IMR-90 (cell line): ENCODE data around the gene NPAS3.

ENCODE experiments used
- CTCF ChIP-seq: conservative IDR thresholded peaks from 2 replicates; pipeline ENCODE4 v1.5.1; 2012; ENCODE audit warnings: mild to moderate bottlenecking, low read depth, low read length, improper control_type of control experiment
- POLR2A ChIP-seq: IDR thresholded peaks from 2 replicates; pipeline ENCODE4 v1.6.1; 2012; ENCODE audit warnings: mild to moderate bottlenecking, low read depth, low read length
- RCOR1 ChIP-seq: IDR thresholded peaks from 2 replicates; pipeline ENCODE4 v1.6.1; 2012; ENCODE audit warnings: mild to moderate bottlenecking, low read length, improper control_type of control experiment; ENCODE audit not compliant: insufficient replicate concordance
- RFX5 ChIP-seq: IDR thresholded peaks from 2 replicates; pipeline ENCODE4 v1.8.0; 2012; ENCODE audit warnings: low read depth, mild to moderate bottlenecking, low read length, moderate library complexity

- no peak for TF ChIP-seq CTCF
- no peak for TF ChIP-seq RCOR1
- TF ChIP-seq RFX5: no peak
- no peak for TF ChIP-seq POLR2A
These were observed 437.1 kb downstream of the NPAS3 start for GRCh38 chr14:33375786-33376185.
